GM19043 (cell line): ENCODE data around the gene PCTP.

ENCODE experiments used
- ATAC-seq: cut with Tn5 transposase; IDR thresholded peaks from one replicate; pipeline ENCODE4 v1.9.1; 2021; ENCODE audit warnings: low read depth; ENCODE audit not compliant: unreplicated experiment

Gene PCTP

DNA sequence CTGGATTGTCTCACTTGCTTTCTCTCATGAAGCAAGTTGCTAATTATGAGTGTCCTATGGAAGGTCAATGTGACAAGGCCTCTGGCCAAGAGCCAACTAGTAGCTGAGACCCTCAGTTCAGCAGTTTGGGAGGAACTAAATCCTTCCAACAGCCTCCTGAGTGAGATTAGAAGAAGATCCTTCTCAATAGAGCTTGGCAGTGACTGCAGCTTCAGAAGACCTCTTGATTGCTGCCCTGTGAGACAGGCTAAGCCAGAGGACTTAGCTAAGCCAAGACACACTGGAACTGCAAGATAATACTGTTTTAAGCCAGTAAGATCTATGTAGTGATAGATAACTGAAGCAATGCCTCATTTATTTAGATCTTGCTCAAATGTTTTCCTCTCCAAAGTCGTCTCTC lies 34.3 kb downstream of the PCTP start:
- ATAC-seq, result no peak

DNA sequence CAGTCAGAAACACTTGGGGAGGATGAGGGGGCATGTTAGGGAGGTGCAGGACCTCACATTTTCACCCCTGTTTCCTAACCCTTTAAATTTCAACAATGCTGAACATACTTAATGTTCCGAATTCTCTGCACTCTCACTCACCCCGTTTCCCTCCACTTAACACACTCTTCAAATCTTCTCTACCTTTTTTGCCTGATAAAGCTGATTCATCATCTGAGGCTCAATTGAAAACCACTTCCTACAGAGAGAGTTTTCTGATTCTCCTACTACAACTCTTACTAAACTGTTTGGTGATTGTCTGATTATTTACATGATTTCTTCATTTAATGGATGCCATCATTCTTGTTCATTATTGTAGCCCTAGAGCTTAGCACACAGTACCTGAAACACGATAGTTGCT lies 42.4 kb downstream of the PCTP start:
- no peak for ATAC-seq

DNA sequence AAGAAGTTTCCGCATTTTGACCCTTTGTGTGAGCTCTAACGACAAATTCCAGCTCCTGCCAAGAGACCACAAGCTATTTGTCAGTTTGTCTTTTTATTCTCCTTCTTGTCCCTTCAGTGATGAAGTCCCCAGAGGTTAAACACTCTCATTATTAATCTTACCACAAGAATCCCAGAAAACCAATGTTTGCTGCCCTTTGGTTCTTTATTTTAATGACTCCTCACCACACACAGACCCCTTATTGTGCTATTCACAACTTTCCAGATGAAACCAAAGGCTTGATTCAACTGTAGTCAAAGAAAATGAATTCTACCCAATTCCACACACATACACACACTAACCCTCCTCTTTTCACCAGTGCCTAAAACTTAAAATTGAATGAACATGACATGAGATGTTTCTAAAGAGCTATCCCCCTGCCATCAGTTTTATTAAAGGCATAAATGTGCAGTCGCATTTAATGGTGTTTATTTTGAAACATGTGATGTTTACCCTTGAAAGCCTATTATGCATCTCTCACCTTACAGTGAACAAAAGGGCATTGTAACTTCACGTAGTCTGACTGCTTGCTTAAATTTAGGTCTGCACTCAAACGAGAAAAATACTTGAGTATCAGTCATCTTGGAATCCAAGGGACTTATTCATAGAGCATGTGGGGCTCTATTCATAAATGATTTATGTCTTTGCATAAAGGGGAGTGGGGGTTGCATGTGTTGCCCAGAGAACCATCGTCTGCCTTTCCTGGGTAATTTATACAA lies 44.1 kb downstream of the PCTP start:
- no peak for ATAC-seq

DNA sequence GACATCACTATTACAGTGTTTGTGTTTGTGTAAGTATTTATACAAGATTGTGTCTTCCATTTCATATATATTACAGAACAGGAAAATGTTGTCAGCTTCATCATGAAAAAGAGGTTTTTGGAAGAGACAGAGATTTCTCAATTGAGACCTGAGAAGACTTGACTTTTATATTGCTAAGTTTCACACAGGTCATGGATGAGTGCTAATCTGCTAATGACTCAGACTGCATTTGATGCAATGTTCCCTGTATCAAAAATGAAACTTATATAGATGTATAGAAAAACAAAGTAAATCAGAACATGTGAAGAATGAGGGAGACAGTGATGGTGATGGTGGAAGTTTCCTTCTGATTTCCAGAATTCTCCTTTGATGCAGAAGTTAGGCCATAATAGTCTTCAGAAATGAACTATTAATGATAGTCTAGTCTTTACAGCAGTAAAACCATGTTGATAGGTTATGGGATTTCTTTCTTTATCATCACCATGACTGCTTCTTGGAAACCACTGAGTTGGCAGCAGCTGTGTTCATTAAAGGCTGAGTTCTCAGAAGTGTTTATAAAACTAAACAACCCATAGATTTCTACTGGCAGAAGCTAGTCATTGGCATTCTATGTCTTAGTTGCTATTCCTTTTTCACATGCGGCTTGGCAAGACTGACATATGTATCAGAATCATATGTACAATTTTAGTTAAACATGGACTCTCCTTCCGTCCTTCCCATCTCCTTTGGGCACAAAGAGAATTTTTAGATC lies 56.1 kb downstream of the PCTP start:
- no peak for ATAC-seq

DNA sequence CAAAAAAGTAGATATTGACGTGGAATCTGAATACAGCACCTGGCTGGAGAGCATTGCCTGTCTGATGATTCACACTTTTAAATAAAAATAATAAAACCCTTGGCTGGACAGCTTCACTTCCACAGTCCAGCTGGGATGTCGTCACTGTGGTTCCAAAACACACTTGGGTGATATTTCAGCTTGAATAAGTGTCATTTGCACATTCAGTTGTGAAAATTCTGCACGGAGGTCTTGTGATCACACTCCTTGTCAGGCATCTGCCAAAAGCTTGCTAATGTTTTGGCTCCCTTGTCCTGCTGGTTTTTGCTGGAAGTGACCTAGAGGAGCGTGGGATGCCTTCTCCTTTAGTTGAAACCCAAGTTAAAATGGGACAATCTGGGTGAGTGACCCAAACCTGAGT lies 60.7 kb downstream of the PCTP start:
- no peak for ATAC-seq

DNA sequence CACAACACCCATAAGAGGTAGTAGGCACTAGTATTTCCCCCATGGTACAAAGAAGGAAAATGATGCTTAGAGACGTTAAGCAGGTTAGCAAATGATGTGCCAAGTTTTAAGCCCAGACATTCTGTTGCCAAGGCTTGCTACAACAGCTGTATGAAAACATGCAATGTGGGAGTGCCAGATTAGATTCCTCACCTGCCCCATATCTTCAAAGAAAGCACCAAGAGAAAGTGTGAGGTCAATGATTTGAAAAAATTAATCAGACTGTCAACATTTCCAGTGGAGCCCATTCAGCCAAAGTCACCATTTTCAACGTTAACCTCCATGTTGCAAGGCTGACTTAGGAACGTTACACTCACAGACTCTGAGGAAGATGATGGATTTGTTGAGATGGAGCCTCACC lies 61.5 kb downstream of the PCTP start:
- no peak for ATAC-seq

DNA sequence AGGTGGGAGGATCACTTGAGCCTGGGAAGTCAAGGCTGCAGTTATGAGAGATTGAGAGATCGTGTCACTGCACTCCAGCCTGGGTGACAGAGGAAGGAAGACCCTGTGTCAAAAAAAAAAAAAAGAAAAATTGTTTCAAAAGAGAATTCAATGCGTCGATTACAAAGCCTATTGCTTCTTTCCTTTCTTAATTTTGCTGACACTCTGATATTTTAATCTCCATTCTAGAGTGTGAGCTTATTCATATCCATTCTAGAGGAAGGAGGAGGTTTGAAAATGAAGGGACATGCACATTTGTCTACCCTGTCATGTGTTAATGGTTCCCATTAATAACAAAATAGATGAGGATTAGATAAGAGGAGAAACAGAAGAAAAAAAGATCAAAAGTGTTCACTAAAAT lies 63.1 kb downstream of the PCTP start:
- ATAC-seq, result no peak

DNA sequence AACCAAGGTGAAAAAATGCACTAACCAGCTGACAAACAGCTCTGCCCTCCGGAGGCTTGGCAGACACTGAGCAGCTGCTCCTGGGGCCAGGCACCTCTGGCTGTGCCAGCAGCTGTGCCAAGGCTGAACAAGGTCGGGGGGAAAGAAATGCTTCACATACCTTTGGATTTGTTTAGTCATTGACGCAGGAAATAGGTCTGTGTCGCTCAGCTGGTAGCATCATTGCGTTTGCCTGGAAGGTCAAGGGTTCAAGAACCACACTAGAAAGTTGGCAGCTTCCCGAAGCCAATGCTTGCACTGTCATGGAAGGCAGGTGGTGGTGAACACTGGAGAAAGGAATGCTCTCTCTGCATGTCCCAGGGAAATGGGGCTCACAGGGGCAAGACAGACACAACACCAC lies 63.5 kb downstream of the PCTP start:
- no peak for ATAC-seq

DNA sequence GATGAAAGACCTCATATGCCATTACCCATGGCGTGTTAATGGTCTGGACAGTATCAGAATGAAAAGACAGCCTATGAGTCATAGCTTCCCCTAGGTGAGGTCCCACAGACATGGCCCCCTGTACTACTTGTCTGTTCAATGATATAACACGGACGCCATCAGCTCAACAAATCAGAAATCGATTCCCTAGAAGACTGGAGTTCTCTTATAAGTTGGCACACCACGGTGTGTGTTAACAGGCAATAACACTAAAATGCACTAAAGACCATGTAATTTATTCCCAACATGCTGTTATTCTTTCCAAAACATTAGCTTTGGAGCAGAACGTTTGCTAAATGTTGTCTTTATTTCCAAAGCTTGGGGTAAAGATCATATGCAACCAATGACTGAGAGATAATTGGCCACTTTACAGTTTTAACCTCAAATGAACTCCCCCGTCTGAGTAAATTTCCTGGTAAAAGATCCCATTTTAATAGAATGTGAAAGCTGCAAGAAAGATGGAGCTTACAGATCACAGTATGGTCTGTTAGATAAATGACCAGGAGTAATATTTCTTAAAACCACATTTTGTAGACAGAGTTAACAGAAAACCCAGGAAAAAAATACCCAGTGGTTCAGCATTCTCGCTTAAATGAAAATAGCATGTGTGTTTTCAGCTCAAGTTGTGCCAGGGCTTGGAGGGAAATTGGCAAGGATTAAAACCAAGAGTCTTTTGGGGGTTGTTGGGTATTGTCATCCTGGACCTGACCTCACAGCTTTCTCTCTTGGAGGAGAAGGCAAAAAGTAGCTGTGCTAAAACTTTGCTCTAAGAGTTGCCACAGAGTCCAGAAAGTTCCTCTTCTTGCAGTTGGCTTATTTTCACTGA lies 65.9 kb downstream of the PCTP start:
- no peak for ATAC-seq

DNA sequence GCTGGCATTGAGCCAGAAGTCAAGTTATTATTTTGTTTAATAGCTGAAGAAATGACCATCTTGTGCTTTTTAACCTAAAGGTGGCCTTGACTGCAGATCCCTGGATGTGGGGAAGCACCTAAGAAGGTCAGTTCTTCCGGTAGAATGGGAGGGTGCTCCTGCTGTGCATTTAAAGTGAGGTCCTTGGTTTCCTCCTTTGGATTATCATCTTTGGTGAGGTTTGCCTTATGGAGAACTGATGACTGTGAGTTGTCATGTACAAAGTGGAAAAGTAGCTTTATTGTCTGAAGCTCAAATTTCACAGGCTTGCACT lies 66.5 kb downstream of the PCTP start:
- no peak for ATAC-seq

DNA sequence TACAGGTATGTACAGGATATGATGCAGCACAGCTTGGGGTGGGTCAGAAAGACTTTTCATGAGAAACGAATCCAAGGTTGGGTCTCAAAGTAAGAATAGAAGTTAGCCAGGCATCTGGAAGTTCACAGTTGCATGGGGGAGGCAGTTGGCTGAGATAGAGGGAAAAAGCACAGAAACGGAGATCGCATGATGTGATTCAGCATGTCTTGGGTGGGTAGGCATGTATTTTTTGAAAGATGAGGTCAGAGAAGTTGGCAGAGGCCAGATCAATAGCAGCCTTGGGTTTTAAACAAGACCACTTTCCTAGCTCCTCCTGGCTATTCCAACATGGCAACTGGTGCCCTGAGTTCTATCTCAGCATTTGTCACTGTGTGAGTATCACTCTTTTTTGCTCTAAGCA lies 67.2 kb downstream of the PCTP start:
- ATAC-seq, result no peak

DNA sequence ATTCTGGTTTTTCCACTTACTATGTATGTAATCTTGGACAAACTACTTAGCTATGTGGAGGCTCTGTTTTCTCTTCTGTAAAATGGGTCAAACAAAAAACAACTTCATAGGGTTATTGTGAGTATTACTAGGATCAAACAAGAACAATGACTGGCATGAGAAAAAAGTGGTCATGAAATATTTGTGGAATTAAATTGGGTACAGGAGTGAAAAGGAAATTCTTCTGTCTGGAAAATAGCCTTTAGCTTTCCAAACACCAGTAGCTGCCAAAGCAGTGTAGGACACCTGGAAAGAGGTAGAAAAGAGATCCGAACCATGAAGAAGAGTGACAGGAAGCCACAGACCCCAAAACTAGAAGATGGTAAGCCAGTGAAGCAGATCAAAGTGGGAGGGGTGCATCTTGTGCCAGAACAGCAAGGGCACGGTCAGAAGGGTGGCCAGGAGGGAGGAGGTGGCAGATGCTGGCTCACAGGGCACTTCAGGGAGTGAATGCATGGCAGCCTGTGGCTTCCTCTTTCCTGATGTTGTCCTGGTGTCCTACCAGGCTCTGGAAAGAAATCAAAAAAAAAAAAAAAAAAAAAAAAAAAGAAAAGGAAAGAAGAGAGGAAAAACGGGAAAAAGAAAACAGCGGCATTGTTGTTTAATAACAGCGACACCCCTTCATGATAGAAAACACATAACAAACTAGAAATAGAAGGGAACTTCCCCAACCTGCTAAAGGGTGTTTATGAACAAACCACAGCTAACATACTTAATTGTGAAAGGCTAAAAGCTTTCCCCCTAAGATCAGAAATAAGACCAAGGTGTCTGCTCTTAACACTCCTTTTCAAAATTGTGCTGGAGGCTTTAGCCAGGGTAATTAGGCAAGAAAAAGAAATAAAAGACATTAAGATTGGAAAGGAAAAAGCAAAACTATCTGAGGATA lies 67.9 kb downstream of the PCTP start:
- no peak for ATAC-seq

DNA sequence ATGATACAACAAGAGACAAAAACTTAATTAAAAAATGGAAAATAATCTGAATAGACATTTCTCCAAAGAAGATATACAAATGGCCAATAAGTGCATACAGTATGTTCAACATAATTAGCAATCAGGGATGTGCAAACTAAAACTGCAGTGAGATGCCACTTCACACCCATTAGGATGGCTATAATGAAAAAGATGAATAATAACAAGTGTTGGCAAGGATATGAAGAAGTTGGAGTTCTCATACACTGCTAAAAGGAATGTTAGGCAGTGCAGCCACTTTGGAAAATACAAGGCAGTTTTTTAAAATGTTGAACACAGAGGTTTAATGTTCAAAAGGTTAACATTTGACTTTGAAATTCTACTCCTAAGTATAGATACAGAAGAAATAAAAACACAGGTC lies 69.8 kb downstream of the PCTP start:
- no peak for ATAC-seq

DNA sequence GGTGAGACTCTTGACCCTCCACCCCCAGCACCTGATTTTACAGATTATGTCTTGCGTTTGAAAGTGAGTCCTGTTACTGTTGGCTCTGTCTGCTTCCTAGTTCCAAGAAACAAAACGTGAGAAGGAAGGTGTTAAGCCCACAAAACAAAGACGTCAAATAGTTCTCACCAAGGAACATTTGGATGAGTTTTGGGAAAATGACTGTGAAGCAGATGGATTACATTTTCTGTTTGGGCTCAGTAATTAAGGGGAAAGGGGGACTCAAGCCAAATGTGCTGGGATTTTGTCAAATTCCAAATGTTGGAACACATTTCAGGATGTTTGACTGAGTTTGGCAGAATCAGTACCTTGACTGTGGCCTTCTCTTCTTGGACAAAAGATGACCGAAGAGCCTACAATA lies 71.2 kb downstream of the PCTP start:
- ATAC-seq, result no peak

DNA sequence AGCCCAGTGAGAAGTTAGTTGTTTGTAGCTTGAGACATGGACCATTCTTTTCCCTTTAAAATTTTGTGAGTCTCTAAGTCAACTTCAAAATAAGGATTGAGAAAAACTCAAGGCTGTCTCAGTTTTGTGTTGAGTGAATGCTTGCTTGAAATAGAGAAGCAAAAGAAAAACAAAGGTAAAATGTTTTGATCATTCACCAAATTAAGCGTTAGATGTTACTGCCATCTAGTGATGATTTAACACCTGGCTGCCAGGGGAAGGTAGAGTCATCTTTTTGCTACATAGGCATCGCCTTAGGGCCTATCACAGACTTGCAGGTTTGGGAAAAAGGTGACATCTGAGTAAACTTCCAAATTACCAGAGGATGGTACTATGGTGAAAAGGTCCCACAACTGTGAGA lies 74.4 kb downstream of the PCTP start:
- no peak for ATAC-seq
